GM18505 (cell line): ENCODE measurements around the gene TBC1D32.

ENCODE experiments used
- ATAC-seq: cut with Tn5 transposase; IDR thresholded peaks from one replicate; pipeline ENCODE4 v1.9.1; 2021; ENCODE audit not compliant: unreplicated experiment
- POLR2A ChIP-seq: IDR thresholded peaks from 4 replicates; pipeline ENCODE4 v1.6.1; 2011; ENCODE audit warnings: borderline replicate concordance; ENCODE audit not compliant: insufficient read depth, insufficient read length; ENCODE audit errors: extremely low read depth

Gene TBC1D32

GRCh38 chr6:121032268-121033006 lies 301.8 kb downstream of the TBC1D32 start:
- TF ChIP-seq POLR2A = no peak
- ATAC-seq = no peak
